Rectal smooth muscle tissue (tissue), 1 donor: ENCODE measurements around the gene TRMT1.

Experiments
- H3K27ac ChIP-seq: one replicate; pipeline ENCODE4 v1.7.0; 2013; ENCODE audit warnings: low read depth, low read length, inconsistent platforms
- H3K27me3 ChIP-seq: one replicate; pipeline ENCODE4 v1.7.0; 2013; ENCODE audit warnings: low read length; ENCODE audit not compliant: control insufficient read depth, insufficient read depth
- H3K36me3 ChIP-seq: one replicate; pipeline ENCODE4 v1.7.0; 2013; ENCODE audit warnings: low read length; ENCODE audit not compliant: control insufficient read depth, insufficient read depth
- H3K4me1 ChIP-seq: one replicate; pipeline ENCODE4 v1.7.0; 2013; ENCODE audit warnings: low read length; ENCODE audit not compliant: control insufficient read depth, insufficient read depth
- H3K4me3 ChIP-seq: one replicate; pipeline ENCODE4 v1.7.0; 2013; ENCODE audit warnings: low read length
- H3K9ac ChIP-seq: one replicate; pipeline ENCODE4 v1.7.0; 2013; ENCODE audit warnings: low read length

TRMT1 gene

DNA sequence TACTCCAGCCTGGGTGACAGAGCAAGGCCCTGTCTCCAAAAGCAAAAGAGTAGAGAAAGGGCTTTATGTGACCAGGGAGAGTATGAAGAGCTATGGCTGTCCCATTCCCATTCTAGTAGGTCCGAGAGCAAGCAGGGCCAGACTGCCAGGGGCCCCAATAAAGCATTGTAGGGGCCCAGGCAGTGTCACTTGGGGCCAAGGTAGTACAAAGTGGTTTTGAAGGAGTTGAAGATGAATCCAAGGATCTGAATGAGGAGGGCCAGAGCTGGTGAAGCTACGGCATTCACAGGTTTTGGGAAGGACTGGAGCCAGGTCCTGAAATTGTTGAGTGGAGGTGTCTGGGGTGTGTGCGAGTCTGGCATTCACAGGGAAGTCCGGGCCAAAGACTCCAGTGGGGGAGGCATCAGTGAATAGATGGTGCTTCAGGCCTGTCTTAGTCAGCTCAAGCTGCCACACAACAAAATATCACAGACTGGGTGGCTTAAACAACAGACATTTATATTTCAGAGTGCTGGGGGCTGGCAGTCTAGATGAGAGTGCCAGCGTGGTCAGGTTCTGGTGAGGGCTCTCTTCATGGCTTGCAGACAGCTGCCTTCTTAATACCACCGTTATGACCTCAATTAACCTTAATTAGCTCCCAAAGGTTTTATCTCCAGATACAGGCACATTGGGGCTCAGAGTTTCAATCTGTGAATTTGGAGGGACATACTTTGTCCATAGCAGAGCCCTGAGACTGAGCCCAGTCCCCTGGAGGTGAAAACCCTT is 11.5 kb upstream of the TRMT1 start:
- no peaks in the 10 kb centered on the region for H3K4me1 ChIP-seq
- no peak overlapping the region for H3K4me3 ChIP-seq
- H3K27me3 ChIP-seq: no peaks in the 10 kb centered on the region
- no peaks in the 10 kb centered on the region for H3K36me3 ChIP-seq
- H3K9ac ChIP-seq: no peak overlapping the region
- H3K27ac ChIP-seq: no peak overlapping the region

DNA sequence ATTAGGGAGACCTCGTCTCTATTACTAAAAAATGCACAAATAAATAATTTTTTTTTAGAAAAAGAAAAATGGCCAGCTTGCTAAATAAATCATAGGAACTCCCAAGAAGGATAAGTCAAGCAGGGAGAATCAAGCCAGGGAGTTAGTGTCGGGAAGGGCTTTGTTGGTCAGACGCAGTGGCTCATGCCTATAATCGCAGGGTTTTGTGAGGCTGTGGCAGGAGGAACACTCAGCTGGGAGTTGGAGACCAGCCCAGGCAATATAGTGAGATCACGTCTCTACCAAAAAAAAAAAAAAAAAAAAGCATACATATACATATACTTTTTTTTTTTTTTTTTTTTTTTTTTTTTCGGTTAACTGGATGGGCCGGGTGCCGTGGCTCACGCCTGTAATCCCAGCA is 10.5 kb upstream of the TRMT1 start:
- H3K36me3 ChIP-seq: no peaks in the 10 kb centered on the region
- no peaks in the 10 kb centered on the region for H3K27me3 ChIP-seq
- no peaks in the 10 kb centered on the region for H3K4me1 ChIP-seq
- H3K9ac ChIP-seq: no peak overlapping the region
- H3K27ac ChIP-seq: no peak overlapping the region
- H3K4me3 ChIP-seq: no peak overlapping the region

DNA sequence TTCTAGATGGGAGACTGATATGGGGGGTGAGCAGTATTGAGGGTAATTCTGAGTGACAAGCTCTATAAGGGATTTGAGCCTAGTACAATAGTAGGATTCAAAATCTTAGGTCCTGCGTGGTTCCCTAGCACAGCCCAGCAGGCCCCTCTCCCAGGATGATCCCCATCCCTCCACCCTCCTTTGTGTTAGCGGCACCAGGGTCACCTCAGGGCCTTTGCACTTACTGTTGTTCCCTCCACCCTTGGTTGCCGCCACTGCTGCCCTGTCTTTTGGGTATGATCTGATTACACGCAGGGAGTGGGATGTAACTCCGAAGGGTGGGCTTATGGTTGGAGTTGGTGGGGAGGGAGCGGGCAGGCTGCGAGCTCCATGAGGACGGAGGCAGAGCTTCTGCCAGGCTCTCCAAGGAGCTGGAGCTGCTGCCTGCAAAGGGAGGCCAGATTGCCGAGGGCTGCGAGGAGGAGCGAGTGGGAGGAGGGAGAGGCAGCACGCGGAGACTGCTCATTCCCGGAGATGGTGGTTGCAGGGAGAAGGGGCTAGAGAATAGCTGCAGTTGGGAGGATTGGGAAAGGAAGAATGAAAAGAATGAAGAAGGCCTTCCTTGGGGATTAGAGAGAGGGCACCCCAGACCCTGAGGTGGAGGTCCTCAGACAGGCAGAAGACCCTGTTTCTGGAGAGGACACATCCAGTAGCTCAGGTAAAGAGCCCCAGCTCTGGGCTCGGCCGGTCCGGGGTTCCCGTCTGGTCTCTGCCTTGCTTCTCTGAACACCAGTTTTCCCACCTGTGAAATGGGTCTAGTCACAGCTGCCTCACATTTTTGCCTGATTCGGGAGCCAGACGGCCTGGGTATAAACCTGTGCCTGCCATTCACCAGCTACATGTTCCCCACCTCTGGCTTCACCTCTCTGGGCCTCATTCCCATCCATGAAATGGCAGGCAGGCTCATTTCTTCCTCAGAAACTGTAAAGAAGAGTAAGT is 6.7 kb upstream of the TRMT1 start:
- Histone ChIP-seq H3K27ac (no peak overlapping the region), H3K4me3 (no peak overlapping the region), H3K36me3 (no peaks in the 10 kb centered on the region), H3K9ac (no peak overlapping the region), H3K27me3 (no peaks in the 10 kb centered on the region), H3K4me1 (peaks cover 8% of the 10 kb centered on the region)

DNA sequence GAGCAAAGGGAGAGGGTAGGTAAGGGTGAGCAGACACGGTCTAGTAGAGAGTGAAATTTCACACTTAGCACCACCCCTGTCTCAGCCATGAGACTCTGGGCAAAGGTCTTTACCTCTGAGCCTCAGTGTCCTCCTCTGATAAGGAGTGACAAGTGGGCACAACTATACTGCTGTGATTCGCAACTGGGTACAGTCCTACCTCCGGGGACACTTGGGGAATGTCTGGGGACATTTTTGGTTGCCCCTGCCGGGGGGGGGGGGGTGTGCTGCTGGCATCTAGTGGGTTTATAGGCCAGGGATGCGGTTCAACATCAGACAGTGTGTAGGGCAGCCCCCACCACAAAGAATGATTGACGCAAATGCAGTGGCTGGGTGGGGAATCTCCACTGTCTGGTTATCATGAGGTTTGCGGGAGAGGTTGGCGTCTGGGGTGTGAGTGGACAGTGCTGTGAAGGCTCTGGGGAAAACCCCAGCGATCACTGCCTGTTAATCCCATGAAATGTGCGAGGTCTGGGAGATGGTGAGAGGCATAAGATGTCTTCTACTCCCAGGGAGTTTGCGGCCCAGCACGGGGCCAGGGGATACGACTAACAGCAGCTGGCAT is 5.8 kb upstream of the TRMT1 start:
- H3K9ac ChIP-seq: no peak overlapping the region
- H3K36me3 ChIP-seq: no peaks in the 10 kb centered on the region
- H3K4me1 ChIP-seq: peaks cover 8% of the 10 kb centered on the region
- H3K4me3 ChIP-seq: no peak overlapping the region
- H3K27ac ChIP-seq: no peak overlapping the region
- no peaks in the 10 kb centered on the region for H3K27me3 ChIP-seq

DNA sequence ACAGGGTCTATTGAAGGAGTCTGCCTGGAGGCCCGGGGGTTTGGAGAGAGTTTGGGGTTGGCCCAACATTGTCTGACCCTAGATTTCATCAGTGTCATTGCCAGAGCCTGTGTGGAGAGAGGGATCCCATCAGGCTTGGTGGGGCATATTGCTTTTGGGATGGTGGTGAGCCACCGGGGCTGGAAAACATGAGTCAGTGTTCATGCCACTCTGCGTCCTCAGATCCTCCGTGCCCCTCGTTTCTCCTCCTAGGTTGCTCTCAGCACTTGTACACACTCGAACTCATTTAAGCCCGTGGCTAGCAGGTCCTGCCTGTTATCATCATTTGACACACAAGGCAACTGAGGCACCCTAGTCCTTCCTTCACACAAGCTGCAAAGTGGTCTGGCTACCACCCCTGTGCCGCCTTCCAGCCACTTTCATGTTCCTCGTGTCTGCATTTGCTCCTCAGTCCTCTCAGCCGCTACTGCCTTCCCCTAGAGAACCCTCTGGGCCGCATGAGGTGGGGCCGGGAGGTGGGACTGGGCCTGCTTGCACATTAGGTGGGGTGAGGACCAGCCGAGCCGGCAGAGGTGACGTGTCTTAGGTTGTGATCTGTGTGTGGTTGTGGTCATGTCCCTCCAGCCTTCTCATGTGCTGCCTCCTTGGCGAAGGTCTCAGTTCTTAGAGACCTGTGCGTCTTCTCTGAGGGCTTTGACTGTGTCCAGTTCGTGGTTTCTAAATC is 5.2 kb upstream of the TRMT1 start:
- no peak overlapping the region for H3K4me3 ChIP-seq
- no peak overlapping the region for H3K9ac ChIP-seq
- H3K4me1 ChIP-seq: peaks cover 8% of the 10 kb centered on the region
- H3K36me3 ChIP-seq: no peaks in the 10 kb centered on the region
- no peaks in the 10 kb centered on the region for H3K27me3 ChIP-seq
- no peak overlapping the region for H3K27ac ChIP-seq

DNA sequence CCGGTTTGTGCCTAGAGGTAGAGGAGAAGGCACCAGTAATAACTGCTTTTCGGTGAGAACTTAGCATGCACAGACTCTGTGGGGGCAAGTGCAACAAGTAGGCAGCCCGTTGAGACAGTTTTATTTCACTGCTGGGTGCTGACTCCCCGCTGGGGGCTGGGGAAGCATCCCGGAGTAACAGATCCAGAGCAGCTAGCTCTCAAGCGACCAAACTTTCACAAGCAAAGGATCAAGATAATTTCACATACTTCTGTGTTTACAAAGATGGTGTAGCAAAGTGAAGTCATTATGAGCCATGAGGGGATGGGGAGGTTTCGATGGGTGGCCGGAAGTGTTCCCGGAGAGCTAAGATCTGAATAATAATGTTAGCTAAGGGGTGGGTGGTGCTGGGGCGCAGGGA is 4.3 kb upstream of the TRMT1 start:
- no peaks in the 10 kb centered on the region for H3K36me3 ChIP-seq
- H3K27ac ChIP-seq: no peak overlapping the region
- H3K9ac ChIP-seq: no peak overlapping the region
- H3K4me3 ChIP-seq: no peak overlapping the region
- peaks cover 9% of the 10 kb centered on the region for H3K4me1 ChIP-seq
- no peaks in the 10 kb centered on the region for H3K27me3 ChIP-seq

DNA sequence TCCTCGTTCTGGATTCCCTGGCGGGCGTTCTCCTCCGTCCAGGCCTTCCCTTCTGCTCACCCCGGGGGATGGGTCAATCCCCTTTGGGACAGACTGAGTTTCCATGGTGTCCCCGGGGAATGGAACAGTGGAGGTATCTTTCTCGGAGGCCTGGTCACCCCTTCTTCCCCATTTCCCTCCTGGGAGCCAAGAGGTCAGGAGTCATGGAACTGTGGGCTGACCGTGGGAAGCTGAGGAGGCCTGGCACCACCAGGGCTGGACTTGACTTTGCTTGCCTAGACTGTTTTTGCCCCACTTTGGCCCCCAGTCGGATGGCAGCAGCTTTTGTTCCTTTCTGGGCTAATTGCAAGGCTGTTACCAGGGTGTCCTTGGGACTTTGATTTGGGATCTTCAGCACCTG is 3.5 kb upstream of the TRMT1 start:
- Histone ChIP-seq H3K27me3 (no peaks in the 10 kb centered on the region), H3K4me1 (peaks cover 13% of the 10 kb centered on the region), H3K4me3 (no peak overlapping the region), H3K9ac (no peak overlapping the region), H3K36me3 (no peaks in the 10 kb centered on the region), H3K27ac (no peak overlapping the region)

GRCh38 chr19:13119627-13120026 is 3.1 kb upstream of the TRMT1 start:
- no peaks in the 10 kb centered on the region for H3K36me3 ChIP-seq
- H3K27ac ChIP-seq: no peak overlapping the region
- H3K27me3 ChIP-seq: no peaks in the 10 kb centered on the region
- H3K9ac ChIP-seq: no peak overlapping the region
- peaks cover 13% of the 10 kb centered on the region for H3K4me1 ChIP-seq
- peak overlapping the region; percentile 25 for H3K4me3 ChIP-seq

DNA sequence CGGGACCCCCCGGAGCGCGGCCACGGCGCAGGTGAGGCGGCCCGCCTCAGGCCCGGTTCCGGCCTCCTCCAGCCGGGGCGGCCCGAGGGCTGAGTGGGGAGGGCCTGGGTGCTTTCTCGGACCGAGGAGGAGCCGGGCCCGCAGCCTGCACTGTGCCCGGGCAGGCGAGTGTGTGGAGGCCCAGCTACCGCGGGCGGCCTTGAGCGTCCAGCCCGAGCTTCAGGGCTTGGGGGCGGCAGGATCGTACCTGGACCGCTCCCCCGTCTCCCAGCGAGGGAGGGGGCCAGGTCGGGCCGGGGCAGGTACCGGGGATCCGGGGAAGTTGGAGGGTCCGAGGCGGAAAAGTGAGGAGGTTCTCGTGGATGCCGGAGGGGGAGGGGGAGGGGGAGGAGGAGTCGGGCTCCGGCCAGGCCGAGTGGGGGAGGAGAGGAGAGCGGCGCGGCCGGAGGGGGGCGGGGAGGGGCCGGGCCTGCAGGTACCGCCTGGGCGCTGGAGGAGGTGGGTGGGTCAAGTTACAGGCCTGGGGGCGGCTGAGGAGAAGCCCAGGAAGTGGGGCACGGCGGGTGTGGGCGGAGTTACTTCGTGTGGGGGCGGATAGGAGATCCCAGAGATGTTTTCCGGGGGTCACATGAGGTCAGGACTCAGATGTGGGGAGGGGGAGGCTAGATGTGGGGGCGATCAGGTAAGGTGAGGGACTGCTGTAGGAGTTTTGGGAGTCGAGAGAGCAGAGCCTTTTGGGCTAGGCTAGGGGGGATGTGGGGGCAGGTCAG is 2.1 kb upstream of the TRMT1 start:
- peak overlapping the region; percentile 27 for H3K9ac ChIP-seq
- H3K4me1 ChIP-seq: peaks cover 13% of the 10 kb centered on the region
- peak overlapping the region; percentile 67 for H3K4me3 ChIP-seq
- H3K27ac ChIP-seq: no peak overlapping the region
- no peaks in the 10 kb centered on the region for H3K27me3 ChIP-seq
- no peaks in the 10 kb centered on the region for H3K36me3 ChIP-seq

DNA sequence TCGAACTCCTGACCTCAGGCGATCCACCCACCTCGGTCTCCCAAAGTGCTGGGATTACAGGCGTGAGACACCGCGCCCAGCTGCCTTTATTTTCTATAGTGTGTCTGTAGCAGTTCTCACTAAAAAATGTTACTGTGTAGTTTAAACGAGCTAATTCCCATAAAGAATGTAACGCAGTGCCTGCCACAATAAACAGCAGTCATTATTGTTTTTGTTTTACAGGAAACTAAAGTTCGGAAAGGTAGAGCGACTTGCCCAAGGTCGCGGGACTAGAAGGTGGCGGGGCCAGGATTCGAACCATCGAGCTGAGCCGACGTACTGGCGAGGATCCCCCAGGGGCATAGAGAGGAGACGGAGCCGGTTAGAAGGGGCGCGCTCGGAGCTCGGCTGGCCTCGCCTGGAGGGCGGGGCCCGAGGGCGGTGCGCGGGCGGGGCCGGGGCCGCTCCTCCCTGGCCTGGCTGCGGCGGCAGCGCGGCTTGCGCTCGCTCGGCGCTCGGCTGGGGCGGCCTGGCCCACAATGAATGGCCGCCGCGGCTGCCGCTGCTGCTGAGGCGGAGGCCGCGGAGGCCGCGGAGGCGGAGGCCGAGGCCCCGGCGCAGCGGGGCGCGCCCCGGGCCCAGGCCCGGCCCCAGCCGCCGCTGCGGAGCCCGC is 1.4 kb upstream of the TRMT1 start, which contains the start of gene NACC1:
NACC1 (plus strand) TSS at position 493 of the 652 bp plus-strand sequence. CDS start 16,944 bp downstream, outside the sequence.
- no peaks in the 10 kb centered on the region for H3K27me3 ChIP-seq
- no peaks in the 10 kb centered on the region for H3K36me3 ChIP-seq
- H3K4me1 ChIP-seq: peaks cover 13% of the 10 kb centered on the region
- H3K4me3 ChIP-seq: peak within 1 kb of the TSS; percentile 95
- H3K9ac ChIP-seq: peak within 1 kb of the TSS; percentile 39
- H3K27ac ChIP-seq: peak within 1 kb of the TSS; percentile 68

- Histone ChIP-seq H3K4me3 (peak overlapping the region; percentile 95), H3K36me3 (no peaks in the 10 kb centered on the region), H3K4me1 (peaks cover 13% of the 10 kb centered on the region), H3K27me3 (no peaks in the 10 kb centered on the region), H3K27ac (peak overlapping the region; percentile 68), H3K9ac (no peak overlapping the region)
Observed at GRCh38 chr19:13117176-13117771, 734 bp upstream of the TRMT1 start.
